WI38 (cell line): Measurements from ENCODE around the gene MTUS2.
"Not testable (repeated sequence)": the region's sequence is repeated elsewhere in the genome, so short reads cannot be mapped to it uniquely, and the experiment has no call there.

ENCODE experiments used
- H3K4me3 ChIP-seq: 2 replicates; pipeline ENCODE4 v1.5.1; 2011; ENCODE audit warnings: low read depth, mild to moderate bottlenecking, control low read depth, low read length
- CTCF ChIP-seq: IDR thresholded peaks from 2 replicates; pipeline ENCODE4 v1.5.1; 2012; ENCODE audit warnings: low read depth, mild to moderate bottlenecking, control low read depth, low read length

Gene MTUS2

DNA sequence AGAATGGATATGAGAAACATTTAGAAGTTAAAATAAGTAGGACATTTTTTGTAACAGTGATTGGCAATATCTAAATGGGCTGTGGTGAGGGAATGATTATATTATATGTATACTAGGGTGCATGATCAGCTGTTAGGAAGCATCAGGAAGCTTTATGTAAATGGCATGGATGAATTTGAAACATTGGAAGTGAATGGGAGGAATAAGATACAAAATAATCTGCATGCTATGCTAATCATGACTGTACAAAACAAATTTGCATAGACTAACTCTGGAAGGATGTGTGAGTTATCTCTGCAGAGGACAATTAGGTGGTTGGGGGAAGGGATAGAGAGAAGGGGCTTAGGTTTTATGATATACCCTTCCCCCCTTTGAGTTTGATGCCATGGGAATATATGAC lies 156.5 kb downstream of the MTUS2 start:
- no peak overlapping the region for H3K4me3 ChIP-seq
- TF ChIP-seq CTCF = no peak

DNA sequence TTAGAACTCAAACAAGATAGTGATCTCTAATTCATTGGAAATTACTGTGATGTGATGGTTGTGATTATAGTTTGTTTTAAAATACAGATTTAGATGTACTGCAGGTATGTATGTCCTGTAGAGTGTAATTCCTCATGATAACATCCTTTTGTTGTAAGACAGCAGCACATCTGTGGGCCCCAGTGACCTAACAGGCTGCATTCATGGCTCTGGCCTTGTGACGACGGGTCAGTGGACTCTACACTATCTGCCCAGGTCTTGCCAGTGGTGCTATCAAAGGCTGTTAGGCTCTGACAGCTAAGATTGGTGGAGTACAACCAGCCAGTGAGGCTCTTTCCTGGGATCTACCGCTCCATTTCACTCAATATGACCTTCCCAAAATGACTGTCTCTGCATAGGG lies 158.4 kb downstream of the MTUS2 start:
- TF ChIP-seq CTCF = no peak
- no peak overlapping the region for H3K4me3 ChIP-seq

GRCh38 chr13:28981530-28981929 lies 161.4 kb downstream of the MTUS2 start:
- no peak for TF ChIP-seq CTCF
- no peak overlapping the region for H3K4me3 ChIP-seq

GRCh38 chr13:28983641-28984040 lies 163.5 kb downstream of the MTUS2 start:
- TF ChIP-seq CTCF = no peak
- H3K4me3 ChIP-seq = no peak overlapping the region

- no peak overlapping the region for H3K4me3 ChIP-seq
- TF ChIP-seq CTCF = no peak
Observed at GRCh38 chr13:28984326-28984725, 164.2 kb downstream of the MTUS2 start.

DNA sequence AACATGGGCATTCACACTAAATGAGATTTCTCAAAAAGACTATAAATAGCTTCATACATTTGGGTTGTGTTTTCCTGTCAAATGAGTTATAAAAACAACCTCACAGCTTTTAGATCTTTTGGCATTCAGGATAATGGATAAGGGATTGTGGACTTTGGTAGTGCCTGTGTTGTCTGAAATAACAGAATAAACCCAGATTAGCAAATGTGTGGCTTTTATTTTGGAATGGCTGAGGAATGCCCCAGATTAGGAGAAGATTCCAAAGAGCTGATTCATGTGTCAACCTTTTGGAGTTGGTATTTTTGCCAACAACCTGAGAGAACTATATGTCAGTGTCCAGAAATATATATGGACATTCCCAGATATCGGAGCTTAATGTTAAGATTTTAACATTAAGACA lies 164.7 kb downstream of the MTUS2 start:
- no peak for TF ChIP-seq CTCF
- H3K4me3 ChIP-seq = no peak overlapping the region

GRCh38 chr13:28990378-28990777 lies 170.2 kb downstream of the MTUS2 start:
- not testable (repeated sequence) for H3K4me3 ChIP-seq

DNA sequence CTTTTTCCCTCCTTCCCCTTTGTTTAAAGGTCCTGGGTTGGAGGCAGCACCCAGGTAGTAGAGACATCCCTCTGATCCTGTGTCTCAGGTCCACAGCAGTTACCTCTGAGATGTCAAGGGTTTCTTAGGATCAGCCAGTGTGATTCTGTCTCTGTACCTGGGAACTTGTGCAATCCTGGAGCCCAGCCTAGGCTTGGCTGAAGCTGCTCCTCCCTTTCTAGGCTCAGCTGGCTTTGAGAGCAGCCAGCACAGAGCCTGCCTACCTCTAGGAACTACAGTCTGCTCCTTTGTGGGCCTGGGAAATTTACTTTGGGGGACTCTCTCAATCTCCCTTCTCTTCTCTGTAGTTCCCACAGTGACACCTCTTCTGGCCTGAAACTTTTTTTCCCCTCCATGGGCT lies 171.6 kb downstream of the MTUS2 start:
- no peak for TF ChIP-seq CTCF
- no peak overlapping the region for H3K4me3 ChIP-seq
